Esophagus muscularis mucosa (tissue), 3 donors: ENCODE measurements around the gene QTRT2.

ENCODE experiments used
- EP300 ChIP-seq: sonication (generic); formaldehyde crosslinking; IDR thresholded peaks from one replicate; pipeline ENCODE4 v1.6.1; 2017; ENCODE audit warnings: antibody characterized with exemption
- POLR2A ChIP-seq: fragments of 450-650 bp; IDR thresholded peaks from one replicate; pipeline ENCODE4 v1.6.1; 2017; ENCODE audit warnings: antibody characterized with exemption, moderate library complexity, mild to moderate bottlenecking, low read depth
- POLR2AphosphoS5 ChIP-seq, 2 donors: sonication (generic); formaldehyde crosslinking; IDR thresholded peaks; one replicate each; pipeline ENCODE4 v1.6.1; 2017; ENCODE audit warnings: antibody characterized with exemption in 2 of 2

- TF ChIP-seq POLR2A (no peak), EP300 (no peak), POLR2AphosphoS5 (IDR thresholded peaks at IDR 0.05) (no peak)
These were observed 71.0 kb downstream of the QTRT2 start for GRCh38 chr3:114127517-114127916.
